Measurements from ENCODE around the gene USP14.

DNA sequence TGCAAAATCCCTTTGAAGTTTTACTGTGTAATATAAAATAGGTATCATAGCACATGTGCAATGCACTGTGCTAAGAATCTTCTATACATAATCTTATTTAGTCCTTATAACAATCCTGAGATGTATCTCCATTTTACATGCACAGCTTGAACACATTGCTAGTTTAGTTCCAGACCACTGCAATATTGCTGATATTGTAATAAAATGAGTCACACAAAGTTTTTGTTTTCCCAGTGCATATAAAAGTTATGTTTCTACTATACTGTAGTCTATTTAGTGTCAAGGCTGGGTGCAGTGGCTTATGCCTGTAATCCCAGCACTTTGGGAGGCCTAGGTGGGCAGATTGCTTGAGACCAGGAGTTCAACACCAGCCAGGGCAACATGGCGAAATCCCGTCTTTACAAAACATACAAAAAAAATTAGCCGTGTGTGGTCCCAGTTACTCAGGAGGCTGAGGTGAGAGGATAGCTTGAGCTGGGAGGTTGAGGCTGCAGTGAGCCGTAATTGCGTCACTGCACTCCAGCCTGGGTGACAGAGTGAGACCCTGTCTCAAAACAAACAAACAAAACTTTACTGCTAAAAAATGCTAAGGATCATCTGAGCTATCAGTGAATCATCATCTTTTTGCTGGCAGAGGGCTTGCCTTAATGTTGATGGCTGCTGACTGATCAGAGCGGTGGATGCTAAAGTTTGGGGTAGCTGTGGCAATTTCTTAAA is 1.7 kb upstream of the USP14 start:
- no peak for TF ChIP-seq ATF1 (CRISPR knock-in tag; IDR thresholded peaks at IDR 0.05)
- TF ChIP-seq, protein P1, sequence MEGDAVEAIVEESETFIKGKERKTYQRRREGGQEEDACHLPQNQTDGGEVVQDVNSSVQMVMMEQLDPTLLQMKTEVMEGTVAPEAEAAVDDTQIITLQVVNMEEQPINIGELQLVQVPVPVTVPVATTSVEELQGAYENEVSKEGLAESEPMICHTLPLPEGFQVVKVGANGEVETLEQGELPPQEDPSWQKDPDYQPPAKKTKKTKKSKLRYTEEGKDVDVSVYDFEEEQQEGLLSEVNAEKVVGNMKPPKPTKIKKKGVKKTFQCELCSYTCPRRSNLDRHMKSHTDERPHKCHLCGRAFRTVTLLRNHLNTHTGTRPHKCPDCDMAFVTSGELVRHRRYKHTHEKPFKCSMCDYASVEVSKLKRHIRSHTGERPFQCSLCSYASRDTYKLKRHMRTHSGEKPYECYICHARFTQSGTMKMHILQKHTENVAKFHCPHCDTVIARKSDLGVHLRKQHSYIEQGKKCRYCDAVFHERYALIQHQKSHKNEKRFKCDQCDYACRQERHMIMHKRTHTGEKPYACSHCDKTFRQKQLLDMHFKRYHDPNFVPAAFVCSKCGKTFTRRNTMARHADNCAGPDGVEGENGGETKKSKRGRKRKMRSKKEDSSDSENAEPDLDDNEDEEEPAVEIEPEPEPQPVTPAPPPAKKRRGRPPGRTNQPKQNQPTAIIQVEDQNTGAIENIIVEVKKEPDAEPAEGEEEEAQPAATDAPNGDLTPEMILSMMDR (IDR thresholded peaks at IDR 0.05), result no peak
- TF ChIP-seq SMAD3 (CRISPR knock-in tag; IDR thresholded peaks at IDR 0.05; ENCODE audit: borderline replicate concordance), result no peak
- TF ChIP-seq, protein P2, sequence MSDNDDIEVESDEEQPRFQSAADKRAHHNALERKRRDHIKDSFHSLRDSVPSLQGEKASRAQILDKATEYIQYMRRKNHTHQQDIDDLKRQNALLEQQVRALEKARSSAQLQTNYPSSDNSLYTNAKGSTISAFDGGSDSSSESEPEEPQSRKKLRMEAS (CRISPR knock-in tag; IDR thresholded peaks at IDR 0.05), result no peak
- no peak for TF ChIP-seq SP1 (CRISPR knock-in tag; conservative IDR thresholded peaks at IDR 0.05)
- TF ChIP-seq, protein P3, sequence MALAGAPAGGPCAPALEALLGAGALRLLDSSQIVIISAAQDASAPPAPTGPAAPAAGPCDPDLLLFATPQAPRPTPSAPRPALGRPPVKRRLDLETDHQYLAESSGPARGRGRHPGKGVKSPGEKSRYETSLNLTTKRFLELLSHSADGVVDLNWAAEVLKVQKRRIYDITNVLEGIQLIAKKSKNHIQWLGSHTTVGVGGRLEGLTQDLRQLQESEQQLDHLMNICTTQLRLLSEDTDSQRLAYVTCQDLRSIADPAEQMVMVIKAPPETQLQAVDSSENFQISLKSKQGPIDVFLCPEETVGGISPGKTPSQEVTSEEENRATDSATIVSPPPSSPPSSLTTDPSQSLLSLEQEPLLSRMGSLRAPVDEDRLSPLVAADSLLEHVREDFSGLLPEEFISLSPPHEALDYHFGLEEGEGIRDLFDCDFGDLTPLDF (CRISPR knock-in tag; IDR thresholded peaks at IDR 0.05), result no peak
- TF ChIP-seq, protein P4, sequence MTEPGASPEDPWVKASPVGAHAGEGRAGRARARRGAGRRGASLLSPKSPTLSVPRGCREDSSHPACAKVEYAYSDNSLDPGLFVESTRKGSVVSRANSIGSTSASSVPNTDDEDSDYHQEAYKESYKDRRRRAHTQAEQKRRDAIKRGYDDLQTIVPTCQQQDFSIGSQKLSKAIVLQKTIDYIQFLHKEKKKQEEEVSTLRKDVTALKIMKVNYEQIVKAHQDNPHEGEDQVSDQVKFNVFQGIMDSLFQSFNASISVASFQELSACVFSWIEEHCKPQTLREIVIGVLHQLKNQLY (CRISPR knock-in tag; IDR thresholded peaks at IDR 0.05), result no peak
- TF ChIP-seq, protein P5, sequence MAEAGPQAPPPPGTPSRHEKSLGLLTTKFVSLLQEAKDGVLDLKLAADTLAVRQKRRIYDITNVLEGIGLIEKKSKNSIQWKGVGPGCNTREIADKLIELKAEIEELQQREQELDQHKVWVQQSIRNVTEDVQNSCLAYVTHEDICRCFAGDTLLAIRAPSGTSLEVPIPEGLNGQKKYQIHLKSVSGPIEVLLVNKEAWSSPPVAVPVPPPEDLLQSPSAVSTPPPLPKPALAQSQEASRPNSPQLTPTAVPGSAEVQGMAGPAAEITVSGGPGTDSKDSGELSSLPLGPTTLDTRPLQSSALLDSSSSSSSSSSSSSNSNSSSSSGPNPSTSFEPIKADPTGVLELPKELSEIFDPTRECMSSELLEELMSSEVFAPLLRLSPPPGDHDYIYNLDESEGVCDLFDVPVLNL (CRISPR knock-in tag; IDR thresholded peaks at IDR 0.05; ENCODE audit: borderline replicate concordance, low read depth), result no peak
- TF ChIP-seq, protein P6, sequence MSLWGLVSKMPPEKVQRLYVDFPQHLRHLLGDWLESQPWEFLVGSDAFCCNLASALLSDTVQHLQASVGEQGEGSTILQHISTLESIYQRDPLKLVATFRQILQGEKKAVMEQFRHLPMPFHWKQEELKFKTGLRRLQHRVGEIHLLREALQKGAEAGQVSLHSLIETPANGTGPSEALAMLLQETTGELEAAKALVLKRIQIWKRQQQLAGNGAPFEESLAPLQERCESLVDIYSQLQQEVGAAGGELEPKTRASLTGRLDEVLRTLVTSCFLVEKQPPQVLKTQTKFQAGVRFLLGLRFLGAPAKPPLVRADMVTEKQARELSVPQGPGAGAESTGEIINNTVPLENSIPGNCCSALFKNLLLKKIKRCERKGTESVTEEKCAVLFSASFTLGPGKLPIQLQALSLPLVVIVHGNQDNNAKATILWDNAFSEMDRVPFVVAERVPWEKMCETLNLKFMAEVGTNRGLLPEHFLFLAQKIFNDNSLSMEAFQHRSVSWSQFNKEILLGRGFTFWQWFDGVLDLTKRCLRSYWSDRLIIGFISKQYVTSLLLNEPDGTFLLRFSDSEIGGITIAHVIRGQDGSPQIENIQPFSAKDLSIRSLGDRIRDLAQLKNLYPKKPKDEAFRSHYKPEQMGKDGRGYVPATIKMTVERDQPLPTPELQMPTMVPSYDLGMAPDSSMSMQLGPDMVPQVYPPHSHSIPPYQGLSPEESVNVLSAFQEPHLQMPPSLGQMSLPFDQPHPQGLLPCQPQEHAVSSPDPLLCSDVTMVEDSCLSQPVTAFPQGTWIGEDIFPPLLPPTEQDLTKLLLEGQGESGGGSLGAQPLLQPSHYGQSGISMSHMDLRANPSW (CRISPR knock-in tag; conservative IDR thresholded peaks at IDR 0.05; ENCODE audit: low read depth), result no peak
- TF ChIP-seq RELA (CRISPR knock-in tag; IDR thresholded peaks at IDR 0.05; ENCODE audit: borderline replicate concordance), result no peak
- no peak for TF ChIP-seq ZNF121 (CRISPR knock-in tag; IDR thresholded peaks at IDR 0.05)
- no peak for TF ChIP-seq ZNF219 (CRISPR knock-in tag; IDR thresholded peaks at IDR 0.05; ENCODE audit: borderline replicate concordance)
- TF ChIP-seq EMX1 (CRISPR knock-in tag; IDR thresholded peaks at IDR 0.05), result no peak
- TF ChIP-seq, protein P7, sequence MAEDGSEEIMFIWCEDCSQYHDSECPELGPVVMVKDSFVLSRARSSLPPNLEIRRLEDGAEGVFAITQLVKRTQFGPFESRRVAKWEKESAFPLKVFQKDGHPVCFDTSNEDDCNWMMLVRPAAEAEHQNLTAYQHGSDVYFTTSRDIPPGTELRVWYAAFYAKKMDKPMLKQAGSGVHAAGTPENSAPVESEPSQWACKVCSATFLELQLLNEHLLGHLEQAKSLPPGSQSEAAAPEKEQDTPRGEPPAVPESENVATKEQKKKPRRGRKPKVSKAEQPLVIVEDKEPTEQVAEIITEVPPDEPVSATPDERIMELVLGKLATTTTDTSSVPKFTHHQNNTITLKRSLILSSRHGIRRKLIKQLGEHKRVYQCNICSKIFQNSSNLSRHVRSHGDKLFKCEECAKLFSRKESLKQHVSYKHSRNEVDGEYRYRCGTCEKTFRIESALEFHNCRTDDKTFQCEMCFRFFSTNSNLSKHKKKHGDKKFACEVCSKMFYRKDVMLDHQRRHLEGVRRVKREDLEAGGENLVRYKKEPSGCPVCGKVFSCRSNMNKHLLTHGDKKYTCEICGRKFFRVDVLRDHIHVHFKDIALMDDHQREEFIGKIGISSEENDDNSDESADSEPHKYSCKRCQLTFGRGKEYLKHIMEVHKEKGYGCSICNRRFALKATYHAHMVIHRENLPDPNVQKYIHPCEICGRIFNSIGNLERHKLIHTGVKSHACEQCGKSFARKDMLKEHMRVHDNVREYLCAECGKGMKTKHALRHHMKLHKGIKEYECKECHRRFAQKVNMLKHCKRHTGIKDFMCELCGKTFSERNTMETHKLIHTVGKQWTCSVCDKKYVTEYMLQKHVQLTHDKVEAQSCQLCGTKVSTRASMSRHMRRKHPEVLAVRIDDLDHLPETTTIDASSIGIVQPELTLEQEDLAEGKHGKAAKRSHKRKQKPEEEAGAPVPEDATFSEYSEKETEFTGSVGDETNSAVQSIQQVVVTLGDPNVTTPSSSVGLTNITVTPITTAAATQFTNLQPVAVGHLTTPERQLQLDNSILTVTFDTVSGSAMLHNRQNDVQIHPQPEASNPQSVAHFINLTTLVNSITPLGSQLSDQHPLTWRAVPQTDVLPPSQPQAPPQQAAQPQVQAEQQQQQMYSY (CRISPR knock-in tag; IDR thresholded peaks at IDR 0.05), result no peak

All from WTC11 (cell line).